Right renal pelvis (tissue), 4 donors: ENCODE results near the gene PTGR3. TPM values are rescaled to one million over a fixed set of nuclear protein-coding genes. Genes with fewer than 3 reads are reported as not detected.
A peak's percentile ranks its signal among the peaks of the same experiment; 100 is the strongest.

Experiments
- DNase-seq, 4 donors: peaks; one replicate each; pipeline ENCODE4 v3.0.0-alpha.2; 2013; ENCODE audit warnings: low read depth in 4 of 4, low spot score in 3 of 4, missing footprints in 1 of 4
- polyA plus RNA-seq, 4 donors: library from polyadenylated mRNA; unstranded; fragments of 120-200 nt; gene quantifications; one replicate each; pipeline ENCODE4 v1.2.1, GENCODE V29; 2013; ENCODE audit not compliant: insufficient read length in 4 of 4

The PTGR3 gene, protein sequence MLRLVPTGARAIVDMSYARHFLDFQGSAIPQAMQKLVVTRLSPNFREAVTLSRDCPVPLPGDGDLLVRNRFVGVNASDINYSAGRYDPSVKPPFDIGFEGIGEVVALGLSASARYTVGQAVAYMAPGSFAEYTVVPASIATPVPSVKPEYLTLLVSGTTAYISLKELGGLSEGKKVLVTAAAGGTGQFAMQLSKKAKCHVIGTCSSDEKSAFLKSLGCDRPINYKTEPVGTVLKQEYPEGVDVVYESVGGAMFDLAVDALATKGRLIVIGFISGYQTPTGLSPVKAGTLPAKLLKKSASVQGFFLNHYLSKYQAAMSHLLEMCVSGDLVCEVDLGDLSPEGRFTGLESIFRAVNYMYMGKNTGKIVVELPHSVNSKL
- polyA plus RNA-seq = 10 to 100 TPM; 43.5 to 44.9 (median 43.9) TPM

DNA sequence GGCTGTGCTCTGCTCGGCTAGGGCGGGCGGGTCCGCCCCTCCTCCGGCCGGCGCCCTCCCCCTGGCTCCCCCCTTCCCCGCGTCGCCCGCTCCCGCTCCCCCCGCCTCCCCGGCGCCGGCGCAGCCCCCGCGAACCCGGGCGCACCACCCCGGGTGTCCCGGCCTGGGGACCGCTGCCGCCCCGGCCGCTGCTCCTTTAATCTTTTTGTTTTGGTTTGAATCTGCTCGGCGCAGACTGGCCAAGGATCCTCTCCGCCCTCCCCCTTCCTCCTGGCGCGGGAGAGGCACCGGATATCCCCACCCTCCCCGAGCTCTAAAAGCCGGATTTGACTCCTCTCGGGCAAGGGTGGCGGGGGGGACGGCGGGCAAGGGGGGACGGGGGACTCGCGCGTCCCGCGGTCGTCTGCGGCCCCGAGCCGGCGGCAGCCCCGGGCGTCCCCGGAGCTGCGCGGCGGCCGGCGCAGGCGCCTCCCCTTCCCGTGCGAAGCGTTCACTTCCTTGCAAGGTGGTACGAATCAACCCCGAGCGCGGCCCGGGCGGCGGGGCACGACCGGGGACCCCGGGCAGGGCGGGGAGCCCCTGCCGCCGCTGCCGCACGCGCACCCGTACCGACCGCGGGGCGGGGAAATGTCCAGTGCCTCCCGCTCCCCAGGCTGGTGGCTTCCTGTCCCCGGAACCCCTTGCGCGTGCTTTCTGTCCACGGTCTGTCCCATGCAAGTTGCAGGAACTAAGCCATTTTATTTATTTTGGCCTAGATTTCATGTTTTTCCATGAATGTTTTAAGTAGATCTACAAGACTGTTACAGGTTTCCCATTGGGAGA, at the start of gene PTGR3:
TSS of gene PTGR3 (minus strand) at position 11 of the 822 bp plus-strand sequence. CDS start 81 bp downstream, outside the sequence.
- DNase-seq = no peak

DNA sequence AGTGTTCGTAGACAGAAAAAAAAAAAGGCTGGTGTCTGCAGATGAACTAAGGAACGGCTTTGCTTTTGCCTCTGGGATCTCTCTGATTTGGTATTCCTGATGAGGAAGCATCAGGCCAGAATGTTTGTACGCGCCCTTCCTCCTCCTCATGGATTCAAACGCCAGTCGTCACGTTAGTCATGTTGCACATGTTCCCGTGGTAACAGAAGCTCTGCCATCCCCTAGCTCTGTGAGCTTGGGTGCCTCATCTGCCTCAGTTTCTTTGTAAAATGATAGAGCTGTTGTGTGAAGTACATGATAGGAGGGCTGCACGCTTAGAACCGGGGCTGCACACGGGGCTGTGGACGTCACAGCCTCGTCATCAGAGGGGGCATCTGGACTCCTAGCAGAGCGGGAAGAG, 48.7 kb upstream of the PTGR3 start:
- no peak for DNase-seq

DNA sequence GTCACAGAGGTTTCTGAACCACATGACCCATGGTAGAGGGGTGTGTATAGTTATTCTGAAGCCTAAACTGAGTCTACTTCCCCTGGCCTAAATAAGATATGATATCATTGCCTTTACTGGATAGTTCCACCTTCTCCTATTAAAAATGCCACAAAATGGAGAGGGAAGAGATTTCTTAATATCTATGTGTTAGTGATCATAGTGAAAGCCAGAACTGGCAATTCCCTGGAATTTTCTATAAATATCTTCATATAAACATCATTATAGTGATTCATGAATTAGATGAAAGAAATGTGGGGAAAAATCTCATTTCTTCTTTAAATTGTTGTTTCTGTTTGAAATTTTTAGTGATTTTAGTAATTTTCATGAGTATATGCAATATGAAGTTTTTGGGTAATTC, 47.4 kb upstream of the PTGR3 start:
- no peak for DNase-seq

DNA sequence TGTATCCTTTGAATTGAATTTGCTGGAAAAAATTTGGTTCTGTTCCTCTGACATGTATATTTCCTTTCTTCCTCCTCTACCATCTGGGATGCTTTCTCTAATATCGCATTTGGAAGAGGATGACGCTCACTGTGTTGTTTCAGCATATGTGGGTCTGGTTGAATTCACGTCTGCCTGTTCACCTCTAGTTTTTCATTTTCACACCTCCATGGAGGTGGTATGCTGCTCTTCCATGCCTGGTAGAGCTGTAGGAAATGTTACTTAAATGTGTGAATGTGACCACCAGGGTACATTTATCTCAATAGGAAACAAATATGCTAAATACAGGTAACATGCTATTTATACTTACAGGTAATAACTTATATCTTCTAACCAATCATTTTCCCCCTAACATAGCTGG, 46.2 kb upstream of the PTGR3 start:
- DNase-seq = no peak

DNA sequence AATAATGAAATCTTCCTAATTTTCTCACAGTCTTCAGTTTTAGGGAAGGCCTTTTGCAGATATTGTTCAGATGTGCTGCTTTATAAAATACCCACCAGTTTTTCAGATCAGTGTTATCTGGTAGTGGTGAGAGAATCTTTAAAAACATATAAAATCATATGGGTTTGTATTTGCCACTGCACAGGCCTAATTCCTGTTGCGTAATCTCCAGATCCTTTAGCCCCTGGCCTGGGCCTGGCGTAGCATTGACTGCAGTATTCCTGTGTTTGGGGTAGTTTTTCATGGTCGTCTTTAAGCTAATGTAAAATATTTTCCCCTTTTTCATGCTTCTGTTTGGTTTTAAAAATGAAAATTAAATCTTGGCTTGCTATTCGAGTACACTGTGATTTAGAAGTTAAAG, 44.8 kb upstream of the PTGR3 start:
- no peak for DNase-seq

DNA sequence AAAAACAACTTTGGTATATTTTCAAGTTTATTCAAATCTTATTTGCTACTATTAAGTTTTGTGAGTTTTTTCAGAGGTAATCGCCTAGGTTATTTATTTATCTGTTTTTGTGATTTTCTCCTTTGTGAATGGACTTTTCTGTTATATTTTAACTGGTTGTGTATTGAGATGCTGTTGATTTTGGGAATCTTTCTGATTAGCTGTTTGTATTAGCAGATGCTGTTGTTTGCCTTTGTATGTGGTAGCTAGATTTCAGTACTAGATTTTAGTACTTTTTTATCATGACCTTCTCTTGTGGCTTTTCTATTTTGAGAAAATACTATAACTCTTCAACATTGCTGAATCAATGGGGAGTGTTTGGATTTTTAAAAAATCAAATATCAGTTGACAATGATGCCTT, 44.1 kb upstream of the PTGR3 start:
- DNase-seq = no peak

DNA sequence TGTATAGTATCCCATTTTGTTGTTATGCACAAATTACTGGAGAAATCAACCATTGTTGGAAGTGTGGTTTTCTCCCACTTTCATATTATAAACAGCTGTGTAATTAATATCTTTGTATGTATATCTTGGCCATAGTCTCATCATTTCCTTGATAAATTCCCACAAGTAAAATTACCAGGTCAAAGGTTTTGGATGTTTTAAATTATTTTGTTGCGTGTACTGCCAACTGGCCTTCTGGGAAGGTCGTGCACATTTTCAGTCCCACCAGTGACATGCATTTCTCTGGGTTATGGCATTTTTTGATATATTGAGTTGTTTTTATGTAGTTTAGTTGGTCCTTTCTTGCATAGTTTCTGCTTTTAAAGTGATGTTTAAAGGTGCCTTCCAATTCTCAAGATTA, 43.2 kb upstream of the PTGR3 start:
- DNase-seq = no peak

DNA sequence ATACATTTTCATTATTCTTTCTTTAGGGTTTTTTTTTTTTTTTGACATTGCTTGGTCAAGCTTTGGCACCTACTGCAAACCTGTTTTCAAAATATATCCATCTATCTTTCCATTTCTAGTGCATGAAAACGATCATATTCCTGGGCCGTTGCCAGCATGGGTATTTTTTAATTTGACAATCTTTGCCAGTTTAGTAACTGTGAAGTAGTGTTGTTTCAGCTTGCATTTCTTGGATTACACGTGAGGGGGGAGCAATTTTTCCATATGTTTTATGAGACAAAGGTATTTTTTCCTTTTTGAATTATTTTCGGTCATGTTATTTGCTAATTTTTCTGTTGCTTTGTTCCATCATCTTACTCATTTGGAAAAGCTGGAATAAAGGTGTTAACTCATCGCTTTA, 42.5 kb upstream of the PTGR3 start:
- no peak for DNase-seq

DNA sequence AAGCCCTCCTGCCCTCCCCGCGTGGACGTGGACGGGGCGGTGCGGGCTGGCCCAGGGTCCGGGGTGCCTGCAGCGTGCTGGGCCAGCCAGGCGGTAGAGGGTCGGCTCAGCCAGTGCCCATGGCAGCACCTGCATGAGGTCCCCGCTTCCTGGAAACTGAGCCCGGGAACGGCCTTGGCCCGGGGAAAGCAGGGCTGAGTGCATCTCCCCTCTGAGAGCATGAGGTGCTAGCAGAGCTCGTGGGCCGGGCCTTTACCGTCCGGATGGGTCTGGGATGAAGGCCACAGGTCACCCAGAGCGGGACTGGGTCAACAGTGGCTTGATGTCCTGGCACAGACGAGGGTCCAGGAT, 41.5 kb upstream of the PTGR3 start:
- DNase-seq = no peak

DNA sequence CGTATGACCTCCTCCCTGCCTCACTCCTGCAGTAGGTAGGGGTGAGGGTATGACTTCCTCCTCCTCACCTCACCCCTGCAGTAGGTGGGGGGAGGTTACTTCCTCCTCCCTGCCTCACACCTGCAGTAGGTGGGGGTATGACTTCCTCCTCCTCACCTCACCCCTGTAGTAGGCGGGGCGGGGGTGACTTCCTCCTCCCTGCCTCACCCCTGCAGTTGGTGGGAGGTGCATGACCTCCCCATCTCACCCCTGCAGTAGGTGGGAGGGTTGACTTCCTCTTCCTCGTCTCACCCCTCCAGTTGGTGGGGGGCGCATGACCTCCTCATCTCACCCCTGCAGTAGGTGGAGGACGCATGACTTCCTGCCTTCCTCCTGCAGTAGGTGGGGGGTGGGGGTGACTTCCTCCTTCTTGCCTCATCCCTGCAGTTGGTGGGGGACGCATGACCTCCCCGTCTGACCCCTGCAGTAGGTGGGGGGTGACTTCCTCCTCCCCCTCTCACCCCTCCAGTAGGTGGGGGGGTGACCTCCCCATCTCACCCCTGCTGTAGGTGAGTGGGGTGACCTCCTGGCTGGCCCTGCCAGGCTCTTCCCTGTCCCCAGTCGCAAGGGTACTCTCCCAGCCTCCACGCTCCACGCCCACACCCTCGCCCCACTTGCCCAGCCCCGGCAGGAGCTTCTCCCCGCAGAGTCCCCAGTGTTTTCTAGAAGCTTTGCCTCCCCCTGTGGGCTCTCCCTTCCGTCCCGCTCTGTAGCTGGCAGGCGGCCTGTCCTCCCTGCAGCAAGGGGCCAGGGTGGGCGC, 40.9 kb upstream of the PTGR3 start:
- no peak for DNase-seq

DNA sequence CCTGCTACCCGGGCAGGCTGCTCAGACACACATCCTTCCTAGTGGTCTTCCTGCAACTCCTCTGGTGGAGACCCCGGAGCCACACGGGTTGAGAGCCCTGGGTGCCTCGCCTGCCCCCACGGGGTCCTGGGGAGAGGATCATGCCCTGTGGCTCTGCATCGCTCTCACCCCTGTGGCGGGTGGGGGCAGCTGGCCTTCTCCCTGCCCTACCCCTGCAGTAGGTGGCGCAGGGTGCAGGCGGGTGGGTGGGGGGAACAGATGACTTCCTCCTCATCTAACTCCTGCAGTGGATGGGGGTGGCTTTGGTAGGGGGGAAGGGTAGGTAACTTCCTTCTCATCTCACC, 40.2 kb upstream of the PTGR3 start:
- no peak for DNase-seq

DNA sequence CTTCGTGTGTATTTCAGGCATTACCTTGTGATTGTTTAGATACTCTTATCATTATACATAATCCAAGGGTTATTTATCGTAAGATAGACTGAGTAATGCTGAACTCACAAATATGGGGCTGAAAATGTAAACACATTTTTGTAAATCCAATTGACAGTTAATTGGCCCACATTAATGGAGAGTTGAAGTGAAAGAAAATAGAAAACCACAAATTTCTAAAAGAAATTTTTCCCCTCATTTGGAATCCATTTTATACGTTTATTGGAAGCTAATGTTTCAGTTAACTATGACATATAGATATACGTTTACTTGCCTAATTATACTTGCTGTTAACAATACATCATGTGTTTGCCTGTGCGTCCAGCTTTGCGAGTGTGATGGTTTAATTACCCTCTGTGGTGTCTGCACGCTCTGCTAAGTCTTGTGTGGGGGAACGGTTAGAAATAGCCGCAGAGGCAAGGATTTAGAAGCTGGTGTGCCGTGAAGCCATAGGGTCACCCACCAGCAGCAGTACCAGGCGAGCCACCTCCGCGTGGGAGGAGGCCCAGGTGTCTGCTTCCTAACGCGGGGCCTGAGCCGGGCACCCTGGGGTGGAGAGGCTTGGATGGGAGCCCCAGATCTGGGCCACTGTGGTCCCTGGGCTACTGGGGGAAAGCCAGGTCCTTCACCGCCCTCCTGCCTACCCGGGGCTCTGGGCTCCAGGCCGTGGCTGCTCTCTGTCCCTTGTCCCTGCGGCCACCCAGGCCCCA, 39.7 kb upstream of the PTGR3 start:
- no peak for DNase-seq

DNA sequence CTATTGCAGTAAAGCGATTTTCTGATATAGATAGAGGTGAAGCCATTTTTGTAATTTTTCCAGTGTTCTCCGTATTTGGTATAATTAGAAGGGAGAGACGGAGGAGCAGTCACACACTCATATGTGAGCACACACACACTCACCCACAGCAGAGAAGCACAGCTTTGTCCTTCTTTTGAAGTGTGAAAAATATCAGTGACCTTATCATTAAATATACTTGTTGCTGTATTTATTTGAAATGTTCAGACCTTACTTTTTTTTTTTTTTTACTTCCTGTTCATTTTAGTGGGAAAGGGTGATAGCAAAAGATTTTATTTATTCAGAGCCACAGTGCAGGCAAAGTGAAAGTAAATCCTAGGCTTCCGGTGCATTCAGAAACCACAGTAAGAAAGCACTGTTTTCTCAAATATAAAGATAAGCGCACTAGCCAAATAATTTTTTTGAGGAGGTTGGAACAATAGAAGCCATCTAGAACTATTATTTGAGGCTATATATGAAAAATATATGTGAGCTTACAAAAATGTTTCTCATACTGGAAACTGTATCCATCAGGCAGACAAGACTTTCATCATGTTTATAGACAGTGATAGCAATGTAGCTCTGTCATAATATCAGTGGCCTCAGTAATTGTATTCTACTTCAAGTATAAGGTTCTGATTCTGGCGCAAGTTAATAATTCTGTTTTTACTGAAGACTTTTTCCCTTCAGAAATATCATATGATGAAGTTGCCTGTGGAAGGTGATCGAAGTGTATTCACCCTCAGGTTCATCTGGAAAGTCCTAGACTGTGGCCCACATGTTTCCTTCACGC, 38.9 kb upstream of the PTGR3 start:
- DNase-seq = peak in 1 of 4 donors; percentile 63

DNA sequence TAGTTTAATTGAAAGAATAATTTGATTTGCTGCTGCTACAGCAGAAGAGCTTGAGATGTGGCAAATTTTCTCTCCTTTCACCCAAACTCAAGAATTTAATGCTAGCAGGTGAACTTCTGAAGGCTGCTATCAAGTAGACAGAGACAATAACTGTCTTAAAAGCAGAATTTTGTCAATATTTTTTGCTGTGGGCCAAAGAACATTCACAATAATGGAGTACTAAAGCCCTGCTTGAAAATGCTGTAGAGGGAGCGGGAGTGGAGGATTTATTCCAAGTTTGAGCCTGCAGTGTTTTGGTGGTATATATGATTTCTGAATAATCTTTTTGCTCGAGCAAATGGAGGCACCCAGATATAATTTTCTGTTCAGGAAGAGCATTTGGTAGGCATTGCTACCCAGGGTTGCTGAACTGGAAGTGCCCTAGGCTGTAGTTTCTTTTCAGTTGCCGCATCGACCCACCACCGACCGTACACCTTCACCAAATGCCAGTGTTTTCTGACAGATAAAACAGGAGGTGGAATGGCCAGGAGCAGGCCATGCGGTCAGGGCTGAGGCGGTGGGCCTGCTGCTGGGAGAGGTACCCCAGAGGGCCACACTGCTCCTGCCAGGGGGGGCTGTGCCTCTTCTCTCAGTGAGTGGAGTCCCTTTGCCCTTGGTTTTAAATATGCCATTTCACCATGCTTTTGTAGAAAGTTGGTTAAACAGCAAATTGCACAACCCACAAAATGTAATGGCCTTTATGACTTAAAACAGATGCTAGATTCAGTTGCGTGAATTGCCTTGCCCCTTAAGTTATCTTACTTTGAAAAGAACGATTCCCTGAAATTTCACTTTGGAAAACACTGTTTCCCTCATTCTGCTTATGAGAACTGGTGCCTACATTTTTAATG, 38.0 kb upstream of the PTGR3 start:
- DNase-seq = no peak

DNA sequence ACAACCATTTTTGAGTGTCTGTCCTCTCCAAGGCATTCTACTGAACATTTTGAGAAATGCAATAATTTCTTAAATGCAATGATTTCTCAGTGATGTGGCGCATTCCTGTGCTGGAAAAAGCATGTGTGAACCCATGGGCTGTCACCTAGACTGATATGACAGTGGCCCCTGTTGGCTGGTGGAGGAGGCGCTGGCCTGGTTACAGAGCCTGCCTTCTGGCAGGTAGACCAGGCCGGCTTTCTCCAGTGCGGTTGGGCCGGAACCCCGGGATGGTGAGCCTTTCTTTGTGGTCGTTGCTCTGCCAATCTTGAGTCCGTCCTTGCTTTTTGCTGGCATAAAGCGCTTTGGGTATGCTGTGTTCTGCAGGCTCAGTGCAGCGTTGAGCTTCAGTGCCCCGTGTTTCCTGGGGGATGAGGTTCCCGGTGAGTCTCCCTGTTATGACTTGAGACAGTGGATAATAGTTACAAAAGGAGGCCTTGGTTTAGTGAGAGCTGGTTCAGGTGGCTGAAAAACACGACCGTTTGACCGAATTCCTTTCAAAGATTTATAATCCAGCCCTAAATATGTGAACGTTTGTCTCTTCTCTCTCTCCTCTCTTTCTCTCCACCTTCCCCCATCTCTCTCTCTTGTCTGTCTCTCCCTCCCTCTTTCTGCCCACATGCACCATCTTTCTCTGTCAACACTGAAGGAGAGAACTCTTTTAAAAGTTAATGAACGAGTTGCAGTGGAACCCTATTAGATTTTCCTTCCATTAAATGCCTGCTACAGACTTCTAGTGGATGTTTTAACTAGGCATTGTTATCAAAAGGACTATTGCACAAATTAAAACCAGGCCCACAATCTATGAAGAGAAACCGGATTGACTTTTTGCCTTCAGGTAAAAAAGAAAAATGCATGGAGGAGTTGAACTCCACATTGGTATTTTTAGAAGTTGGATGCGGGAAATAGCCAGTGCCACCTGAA, 35.7 kb upstream of the PTGR3 start:
- no peak for DNase-seq

DNA sequence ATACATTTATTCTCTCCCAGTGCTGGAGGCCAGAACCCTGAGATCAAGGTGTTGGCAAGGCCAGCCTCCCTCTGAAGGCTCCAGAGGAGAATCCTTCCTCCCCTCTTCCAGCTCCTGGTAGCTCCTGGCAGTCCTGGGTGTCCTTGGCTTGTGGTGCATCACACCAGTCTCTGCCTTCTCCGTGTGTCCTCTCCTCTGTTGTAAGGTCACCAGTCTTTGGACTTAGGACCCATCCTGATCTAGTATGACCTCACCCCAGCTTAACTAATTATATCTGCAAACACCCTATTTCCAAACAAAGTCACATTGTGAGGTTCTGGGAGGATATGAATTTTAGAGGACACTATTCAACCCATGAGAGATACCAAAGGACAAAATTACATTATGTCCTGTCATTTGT, 32.8 kb upstream of the PTGR3 start:
- no peak for DNase-seq

DNA sequence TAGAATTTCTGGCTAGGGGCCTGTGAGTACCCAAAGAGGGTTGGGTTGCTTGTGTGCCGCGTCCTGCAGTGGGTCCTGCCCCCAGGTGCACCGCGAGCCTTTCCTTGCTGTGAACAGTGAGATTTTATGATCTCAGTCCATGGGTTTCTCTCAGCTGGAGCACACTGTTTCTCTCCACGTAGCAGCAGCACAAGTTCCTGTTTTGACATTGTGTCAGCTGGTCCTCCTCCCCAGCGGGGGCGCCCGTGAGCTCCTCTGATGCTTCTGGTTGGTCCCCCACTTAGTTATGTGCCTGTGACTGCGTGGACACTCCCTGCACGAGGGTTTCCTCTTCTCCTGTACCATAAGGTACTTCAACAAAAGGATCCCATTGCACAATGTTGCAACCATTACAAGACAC, 31.5 kb upstream of the PTGR3 start:
- no peak for DNase-seq

DNA sequence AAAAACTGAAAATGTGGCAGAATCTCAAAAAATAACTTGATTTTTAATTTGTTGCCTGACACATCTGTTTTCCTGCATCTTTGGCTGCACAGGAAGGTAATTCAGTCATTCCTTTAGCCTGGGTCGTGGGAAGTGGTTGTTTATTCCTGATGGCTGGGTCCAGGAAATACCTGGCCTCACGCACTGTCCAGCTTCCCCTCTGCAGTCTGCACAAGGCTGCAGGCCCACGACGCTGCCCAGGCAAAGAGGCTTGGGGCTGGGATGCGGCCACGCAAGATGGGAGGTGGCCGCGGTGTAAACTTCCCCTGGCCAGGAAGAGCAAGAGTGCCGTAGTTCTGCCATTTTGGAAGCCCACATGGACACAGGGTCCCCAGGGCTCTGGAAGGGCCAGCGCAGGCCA, 29.8 kb upstream of the PTGR3 start:
- DNase-seq = no peak
